ENCODE data around the gene TNS2. TPM values are rescaled to one million over a fixed set of nuclear protein-coding genes. Genes with fewer than 3 reads are reported as not detected.

Gene TNS2
- total and polyA plus RNA-seq, 9 of the 15 experiments (the other 6 are each of a cell fraction or from before 2014, with no cell fraction given), result 0.28 to 3.1 (median 1.2) TPM; not detected in 1

DNA sequence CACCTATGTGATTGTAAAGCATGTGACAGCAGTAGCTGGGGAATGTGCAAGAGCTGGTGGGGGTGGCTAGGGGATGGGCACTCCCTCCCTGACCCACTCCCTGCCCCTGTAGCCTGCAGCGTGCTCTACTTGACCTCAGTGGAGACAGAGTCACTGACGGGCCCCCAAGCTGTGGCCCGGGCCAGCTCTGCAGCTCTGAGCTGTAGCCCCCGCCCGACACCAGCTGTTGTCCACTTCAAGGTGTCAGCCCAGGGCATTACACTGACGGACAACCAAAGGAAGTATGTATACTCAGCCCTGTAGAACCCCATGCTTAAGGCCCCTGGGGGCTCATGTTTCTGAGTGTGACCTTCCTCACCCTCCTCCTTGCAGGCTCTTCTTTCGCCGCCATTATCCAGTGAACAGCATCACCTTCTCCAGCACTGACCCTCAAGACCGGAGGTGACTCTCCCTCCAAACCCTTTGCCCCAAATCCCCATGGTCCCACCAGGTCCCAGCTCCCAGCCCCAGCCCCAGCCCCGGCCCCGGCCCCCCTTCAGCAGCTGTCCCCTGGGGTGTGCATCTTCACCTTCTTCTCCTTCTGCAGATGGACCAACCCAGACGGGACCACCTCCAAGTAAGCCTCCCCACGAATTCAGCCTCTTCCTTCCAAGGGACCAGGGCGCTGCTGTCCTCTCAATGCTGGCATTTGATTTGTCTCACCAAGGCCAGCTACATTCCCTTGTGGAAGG lies 13.3 kb downstream of the TNS2 start:
- Histone ChIP-seq H3K4me3 (no peak overlapping the region), H3K4me2 (ENCODE audit: insufficient read depth, low read length) (no peak overlapping the region), H3K4me1 (replicated peaks in 1 of 2; ENCODE audit: control insufficient read depth in 2 of 2, insufficient read depth in 2 of 2, low read length in 2 of 2) (peaks cover 8 to 42% of the 10 kb centered on the region in 2 experiments; a peak in 4 of 5 replicates), H3K9me1 (ENCODE audit: control insufficient read depth, insufficient read depth, low read length) (no peaks in the 10 kb centered on the region), H3K9me3 (replicated peaks; ENCODE audit: control insufficient read depth, insufficient read depth, low read depth, low read length) (no peaks in the 10 kb centered on the region), H2AFZ (ENCODE audit: low read depth, low read length) (no peak overlapping the region), H3K27ac (ENCODE audit: extremely low read depth, low read depth, low read length) (no peak overlapping the region), H4K20me1 (replicated peaks; ENCODE audit: control insufficient read depth, insufficient read depth, low read length) (no peaks in the 10 kb centered on the region), H3K9ac (ENCODE audit: insufficient read depth in 1 of 2, low read depth in 2 of 2, low read length in 2 of 2) (peak overlapping the region in 1 of 2 experiments; percentile 2; a peak in 1 of 4 replicates), H3K27me3 (ENCODE audit: control insufficient read depth in 2 of 2, insufficient read depth in 2 of 2, low read length in 2 of 2) (no peaks in the 10 kb centered on the region; a peak in 1 of 5 replicates), H3K36me3 (ENCODE audit: control insufficient read depth, insufficient read depth, low read length) (peaks cover 8% of the 10 kb centered on the region; the same call in 2 of the 3 replicates), H3K79me2 (ENCODE audit: control insufficient read depth, insufficient read depth, low read length) (no peaks in the 10 kb centered on the region)
- BruUV-seq (replicated peaks), result no TSS peak
- intact Hi-C loops (cut with micrococcal nuclease) (loop anchor here (10.0 kb wide), 1 partner anchor 442 kb away; the partner anchor contains the start of genes NPFF and TARBP2), in situ Hi-C loops (cut with MboI) (loop anchor here (10.0 kb wide), 1 partner anchor 142 kb away; the partner anchor contains the start of gene ITGB7)
- ChIA-PET POLR2A (interaction anchor here (0.6 to 1.4 kb wide), 5 partner anchors 8 to 18 kb away, joined by 3 to 6 read pairs (median 3); partner anchors contain the start of gene SPRYD3), CTCF (ENCODE audit: low intra/inter-chr PET ratio) (interaction anchor here (0.6 kb wide), 1 partner anchor 261 kb away, joined by 3 read pairs; no protein-coding TSS in a partner anchor)
- 48% methylated on average over 11 of the region's 14 CpGs for WGBS (ENCODE audit: insufficient coverage, low coverage, missing lambda C conversion rate)
- no peak for DNase-seq (ENCODE audit: extremely low read depth in 1 of 4, low spot score in 3 of 4)
- ATAC-seq, result no peak
- FAIRE-seq, result no peak
- no peak for TF ChIP-seq CBFB (CRISPR knock-in tag; IDR thresholded peaks at IDR 0.05)
- TF ChIP-seq ZC3H4 (CRISPR knock-in tag; IDR thresholded peaks at IDR 0.05; ENCODE audit: borderline replicate concordance), result no peak
- TF ChIP-seq, protein P1, sequence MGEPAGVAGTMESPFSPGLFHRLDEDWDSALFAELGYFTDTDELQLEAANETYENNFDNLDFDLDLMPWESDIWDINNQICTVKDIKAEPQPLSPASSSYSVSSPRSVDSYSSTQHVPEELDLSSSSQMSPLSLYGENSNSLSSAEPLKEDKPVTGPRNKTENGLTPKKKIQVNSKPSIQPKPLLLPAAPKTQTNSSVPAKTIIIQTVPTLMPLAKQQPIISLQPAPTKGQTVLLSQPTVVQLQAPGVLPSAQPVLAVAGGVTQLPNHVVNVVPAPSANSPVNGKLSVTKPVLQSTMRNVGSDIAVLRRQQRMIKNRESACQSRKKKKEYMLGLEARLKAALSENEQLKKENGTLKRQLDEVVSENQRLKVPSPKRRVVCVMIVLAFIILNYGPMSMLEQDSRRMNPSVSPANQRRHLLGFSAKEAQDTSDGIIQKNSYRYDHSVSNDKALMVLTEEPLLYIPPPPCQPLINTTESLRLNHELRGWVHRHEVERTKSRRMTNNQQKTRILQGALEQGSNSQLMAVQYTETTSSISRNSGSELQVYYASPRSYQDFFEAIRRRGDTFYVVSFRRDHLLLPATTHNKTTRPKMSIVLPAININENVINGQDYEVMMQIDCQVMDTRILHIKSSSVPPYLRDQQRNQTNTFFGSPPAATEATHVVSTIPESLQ (CRISPR knock-in tag; IDR thresholded peaks at IDR 0.05), result no peak
- TF ChIP-seq, protein P2, sequence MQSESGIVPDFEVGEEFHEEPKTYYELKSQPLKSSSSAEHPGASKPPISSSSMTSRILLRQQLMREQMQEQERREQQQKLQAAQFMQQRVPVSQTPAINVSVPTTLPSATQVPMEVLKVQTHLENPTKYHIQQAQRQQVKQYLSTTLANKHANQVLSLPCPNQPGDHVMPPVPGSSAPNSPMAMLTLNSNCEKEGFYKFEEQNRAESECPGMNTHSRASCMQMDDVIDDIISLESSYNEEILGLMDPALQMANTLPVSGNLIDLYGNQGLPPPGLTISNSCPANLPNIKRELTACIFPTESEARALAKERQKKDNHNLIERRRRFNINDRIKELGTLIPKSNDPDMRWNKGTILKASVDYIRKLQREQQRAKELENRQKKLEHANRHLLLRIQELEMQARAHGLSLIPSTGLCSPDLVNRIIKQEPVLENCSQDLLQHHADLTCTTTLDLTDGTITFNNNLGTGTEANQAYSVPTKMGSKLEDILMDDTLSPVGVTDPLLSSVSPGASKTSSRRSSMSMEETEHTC (IDR thresholded peaks at IDR 0.05), result no peak
- TF ChIP-seq RNF2 (IDR thresholded peaks at IDR 0.05), result no peak
- no peak for TF ChIP-seq NFIC (IDR thresholded peaks at IDR 0.05)
- no peak for TF ChIP-seq TCF7 (IDR thresholded peaks at IDR 0.05; ENCODE audit: borderline replicate concordance)
